ENCODE measurements around the gene UCKL1.
"Not testable (repeated sequence)": the region's sequence is repeated elsewhere in the genome, so short reads cannot be mapped to it uniquely, and the experiment has no call there.

The UCKL1 gene

GRCh38 chr20:63963784-63964301 lies 7.6 kb upstream of the UCKL1 start:
- H3K79me2 ChIP-seq (ENCODE audit: insufficient read depth, low read depth), result peaks cover 11% of the 10 kb centered on the region
- H3K36me3 ChIP-seq (ENCODE audit: insufficient read depth), result no peaks in the 10 kb centered on the region; the same call in 1 of the 2 replicates
- no peak overlapping the region for H3K27ac ChIP-seq

GRCh38 chr20:63963348-63963741 lies 7.1 kb upstream of the UCKL1 start:
- Histone ChIP-seq H2AFZ (ENCODE audit: low read depth) (no peak overlapping the region), H3K36me3 (ENCODE audit: insufficient read depth) (no peaks in the 10 kb centered on the region; the same call in 1 of the 2 replicates), H3K27ac (no peak overlapping the region), H3K4me2 (no peak overlapping the region), H3K79me2 (ENCODE audit: insufficient read depth, low read depth) (peaks cover 6% of the 10 kb centered on the region; the same call in 1 of the 2 replicates), H3K4me1 (ENCODE audit: low read depth, poor library complexity, severe bottlenecking) (peaks cover 10% of the 10 kb centered on the region), H3K4me3 (IDR thresholded peaks at IDR 0.05; ENCODE audit: insufficient read depth, low read depth, low read length) (no peak overlapping the region), H4K20me1 (ENCODE audit: insufficient read depth) (no peaks in the 10 kb centered on the region), H3K27me3 (ENCODE audit: insufficient read depth, low read depth) (no peaks in the 10 kb centered on the region), H3K9ac (no peak overlapping the region)
- no peak for TF ChIP-seq CTCF (conservative IDR thresholded peaks at IDR 0.05; ENCODE audit: low read depth, low read length)

More at GRCh38 chr20:63963784-63964301, 7.6 kb upstream of the UCKL1 start:
- Histone ChIP-seq H3K9ac (no peak overlapping the region), H3K27me3 (ENCODE audit: insufficient read depth, low read depth) (no peaks in the 10 kb centered on the region), H3K4me1 (ENCODE audit: low read depth, poor library complexity, severe bottlenecking) (peaks cover 10% of the 10 kb centered on the region), H3K4me2 (no peak overlapping the region), H2AFZ (ENCODE audit: low read depth) (no peak overlapping the region), H3K4me3 (IDR thresholded peaks at IDR 0.05; ENCODE audit: insufficient read depth, low read depth, low read length) (no peak overlapping the region), H4K20me1 (ENCODE audit: insufficient read depth) (no peaks in the 10 kb centered on the region)
- no peak for TF ChIP-seq CTCF (conservative IDR thresholded peaks at IDR 0.05; ENCODE audit: low read depth, low read length)

- Histone ChIP-seq H3K36me3 (ENCODE audit: insufficient read depth) (no peaks in the 10 kb centered on the region; the same call in 1 of the 2 replicates), H3K4me1 (ENCODE audit: low read depth, poor library complexity, severe bottlenecking) (peaks cover 16% of the 10 kb centered on the region), H3K27me3 (ENCODE audit: insufficient read depth, low read depth) (no peaks in the 10 kb centered on the region), H3K4me2 (no peak overlapping the region), H3K9ac (no peak overlapping the region), H3K79me2 (ENCODE audit: insufficient read depth, low read depth) (no peaks in the 10 kb centered on the region; the same call in 1 of the 2 replicates), H4K20me1 (ENCODE audit: insufficient read depth) (no peaks in the 10 kb centered on the region), H3K27ac (no peak overlapping the region), H2AFZ (ENCODE audit: low read depth) (no peak overlapping the region), H3K4me3 (IDR thresholded peaks at IDR 0.05; ENCODE audit: insufficient read depth, low read depth, low read length) (no peak overlapping the region)
- TF ChIP-seq CTCF (conservative IDR thresholded peaks at IDR 0.05; ENCODE audit: low read depth, low read length), result no peak
Observed at GRCh38 chr20:63962426-63963347, 6.5 kb upstream of the UCKL1 start.

- no peaks in the 10 kb centered on the region for H3K27me3 ChIP-seq (ENCODE audit: insufficient read depth, low read depth)
- H3K9ac ChIP-seq, result no peak overlapping the region
- H3K27ac ChIP-seq, result no peak overlapping the region
- H3K36me3 ChIP-seq (ENCODE audit: insufficient read depth), result no peaks in the 10 kb centered on the region; the same call in 1 of the 2 replicates
- H3K4me3 ChIP-seq (IDR thresholded peaks at IDR 0.05; ENCODE audit: insufficient read depth, low read depth, low read length), result no peak overlapping the region
- peaks cover 21% of the 10 kb centered on the region for H3K4me1 ChIP-seq (ENCODE audit: low read depth, poor library complexity, severe bottlenecking)
- no peaks in the 10 kb centered on the region for H4K20me1 ChIP-seq (ENCODE audit: insufficient read depth)
- H3K79me2 ChIP-seq (ENCODE audit: insufficient read depth, low read depth), result no peaks in the 10 kb centered on the region
- H2AFZ ChIP-seq (ENCODE audit: low read depth), result no peak overlapping the region
- TF ChIP-seq CTCF (conservative IDR thresholded peaks at IDR 0.05; ENCODE audit: low read depth, low read length), result no peak
- H3K4me2 ChIP-seq, result no peak overlapping the region
Observed at GRCh38 chr20:63961664-63962425, 5.6 kb upstream of the UCKL1 start.

GRCh38 chr20:63960654-63961621 lies 4.7 kb upstream of the UCKL1 start:
- not testable (repeated sequence) for H3K9ac ChIP-seq; H3K4me3 ChIP-seq (IDR thresholded peaks at IDR 0.05; ENCODE audit: insufficient read depth, low read depth, low read length); H3K27me3 ChIP-seq (ENCODE audit: insufficient read depth, low read depth); H2AFZ ChIP-seq (ENCODE audit: low read depth); H3K79me2 ChIP-seq (ENCODE audit: insufficient read depth, low read depth); H3K4me2 ChIP-seq; H4K20me1 ChIP-seq (ENCODE audit: insufficient read depth); H3K36me3 ChIP-seq (ENCODE audit: insufficient read depth); H3K27ac ChIP-seq
- peaks cover 21% of the 10 kb centered on the region for H3K4me1 ChIP-seq (ENCODE audit: low read depth, poor library complexity, severe bottlenecking)
